ENCODE results near the gene TNFRSF8.

DNA sequence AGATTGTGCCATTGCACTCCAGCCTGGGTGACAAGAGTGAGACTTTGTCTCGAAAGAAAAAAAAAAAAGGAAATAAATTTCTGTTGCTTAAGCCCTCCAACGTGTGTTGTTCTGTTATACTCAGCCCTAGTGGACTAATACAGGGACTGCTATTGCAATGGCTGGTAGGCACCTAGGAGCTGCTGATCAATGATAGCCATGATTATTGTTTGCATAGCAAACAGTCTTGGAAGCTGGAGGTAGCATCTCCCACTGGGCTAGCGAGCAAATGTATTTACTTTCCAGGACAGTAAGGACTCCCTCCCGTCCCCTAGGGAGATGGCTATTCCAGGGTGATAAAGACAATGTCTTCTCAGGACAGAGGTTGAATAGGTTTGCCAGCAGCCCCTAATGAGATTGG lies 13.5 kb upstream of the TNFRSF8 start:
- no peak for TF ChIP-seq SIN3A (IDR thresholded peaks at IDR 0.05; ENCODE audit: borderline replicate concordance, insufficient read depth, low read length)
- TF ChIP-seq POLR2AphosphoS5 (IDR thresholded peaks at IDR 0.05; ENCODE audit: low read depth, low read length), result no peak
- TF ChIP-seq, protein P1, sequence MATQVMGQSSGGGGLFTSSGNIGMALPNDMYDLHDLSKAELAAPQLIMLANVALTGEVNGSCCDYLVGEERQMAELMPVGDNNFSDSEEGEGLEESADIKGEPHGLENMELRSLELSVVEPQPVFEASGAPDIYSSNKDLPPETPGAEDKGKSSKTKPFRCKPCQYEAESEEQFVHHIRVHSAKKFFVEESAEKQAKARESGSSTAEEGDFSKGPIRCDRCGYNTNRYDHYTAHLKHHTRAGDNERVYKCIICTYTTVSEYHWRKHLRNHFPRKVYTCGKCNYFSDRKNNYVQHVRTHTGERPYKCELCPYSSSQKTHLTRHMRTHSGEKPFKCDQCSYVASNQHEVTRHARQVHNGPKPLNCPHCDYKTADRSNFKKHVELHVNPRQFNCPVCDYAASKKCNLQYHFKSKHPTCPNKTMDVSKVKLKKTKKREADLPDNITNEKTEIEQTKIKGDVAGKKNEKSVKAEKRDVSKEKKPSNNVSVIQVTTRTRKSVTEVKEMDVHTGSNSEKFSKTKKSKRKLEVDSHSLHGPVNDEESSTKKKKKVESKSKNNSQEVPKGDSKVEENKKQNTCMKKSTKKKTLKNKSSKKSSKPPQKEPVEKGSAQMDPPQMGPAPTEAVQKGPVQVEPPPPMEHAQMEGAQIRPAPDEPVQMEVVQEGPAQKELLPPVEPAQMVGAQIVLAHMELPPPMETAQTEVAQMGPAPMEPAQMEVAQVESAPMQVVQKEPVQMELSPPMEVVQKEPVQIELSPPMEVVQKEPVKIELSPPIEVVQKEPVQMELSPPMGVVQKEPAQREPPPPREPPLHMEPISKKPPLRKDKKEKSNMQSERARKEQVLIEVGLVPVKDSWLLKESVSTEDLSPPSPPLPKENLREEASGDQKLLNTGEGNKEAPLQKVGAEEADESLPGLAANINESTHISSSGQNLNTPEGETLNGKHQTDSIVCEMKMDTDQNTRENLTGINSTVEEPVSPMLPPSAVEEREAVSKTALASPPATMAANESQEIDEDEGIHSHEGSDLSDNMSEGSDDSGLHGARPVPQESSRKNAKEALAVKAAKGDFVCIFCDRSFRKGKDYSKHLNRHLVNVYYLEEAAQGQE (IDR thresholded peaks at IDR 0.05; ENCODE audit: insufficient read depth in 1 of 2, low read depth in 2 of 2, low read length in 2 of 2), result no peak
- TF ChIP-seq TAF1 (IDR thresholded peaks at IDR 0.05; ENCODE audit: borderline replicate concordance, insufficient read depth, low read length), result no peak
- TF ChIP-seq FOXP2 (optimal IDR thresholded peaks at IDR 0.05; ENCODE audit: borderline replicate concordance, extremely low read depth, extremely low read length, insufficient read depth), result no peak
